SK-N-SH (cell line): ENCODE data around the gene PAXX.

Experiments used
- CTCF ChIP-seq: fragments of 200-600 bp; sonication (generic); IDR thresholded peaks from 2 replicates; pipeline ENCODE4 v1.6.1; 2017; ENCODE audit warnings: antibody characterized with exemption, mild to moderate bottlenecking, moderate library complexity
- MAX ChIP-seq: IDR thresholded peaks from 2 replicates; pipeline ENCODE4 v1.4.0; 2012; ENCODE audit warnings: low read depth
- MXI1 ChIP-seq: IDR thresholded peaks from 2 replicates; pipeline ENCODE4 v1.6.1; 2012; ENCODE audit warnings: mild to moderate bottlenecking, low read depth, low read length, improper control_type of control experiment
- YY1 ChIP-seq: IDR thresholded peaks from 2 replicates; pipeline ENCODE4 v1.4.0; 2012; ENCODE audit warnings: low read depth, mild to moderate bottlenecking

DNA sequence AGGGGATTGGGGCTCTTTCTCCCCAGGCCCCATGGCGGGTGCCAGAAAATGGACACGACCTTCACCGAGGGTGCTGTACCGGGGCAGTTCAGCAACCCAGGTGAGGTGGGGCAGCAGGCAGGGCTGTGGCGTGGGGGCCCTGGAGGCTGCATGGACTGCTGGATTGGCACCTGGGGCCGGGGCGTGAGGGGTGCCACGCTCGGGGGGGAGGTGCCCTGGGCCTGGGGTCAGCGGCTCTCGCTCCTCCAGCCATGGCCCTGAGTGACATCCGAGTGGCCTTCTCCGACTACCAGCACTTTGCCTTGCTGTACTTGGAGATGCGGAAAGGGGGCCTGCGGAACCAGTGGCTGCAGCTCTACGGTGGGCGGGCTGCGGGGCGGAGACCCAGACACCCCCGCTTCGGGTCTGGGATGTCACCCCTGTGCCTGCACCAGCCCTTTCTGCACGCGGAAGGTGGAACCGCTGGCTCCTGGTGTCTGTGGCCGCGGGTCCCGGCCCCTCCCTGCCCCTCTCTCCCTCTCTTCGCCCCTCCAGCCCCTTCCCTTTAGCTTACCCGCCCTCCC, 7.7 kb upstream of the PAXX start:
- no peak for TF ChIP-seq CTCF
- no peak for TF ChIP-seq MXI1
- TF ChIP-seq YY1, result no peak
- TF ChIP-seq MAX, result no peak
